Urinary bladder (tissue), 4 donors: ENCODE results near the gene IRF9. TPM values are rescaled to one million over a fixed set of nuclear protein-coding genes. Genes with fewer than 3 reads are reported as not detected.

Experiments used
- DNase-seq: peaks from one replicate; pipeline ENCODE4 v3.0.0-alpha.2; 2015; ENCODE audit errors: extremely low spot score
- H3K27ac ChIP-seq: one replicate; pipeline ENCODE4 v1.5.1; 2013; ENCODE audit warnings: low read depth, mild to moderate bottlenecking, moderate library complexity
- H3K36me3 ChIP-seq: one replicate; pipeline ENCODE4 v1.6.1; 2013; ENCODE audit warnings: mild to moderate bottlenecking, moderate library complexity; ENCODE audit not compliant: insufficient read depth
- H3K4me1 ChIP-seq: one replicate; pipeline ENCODE4 v1.6.1; 2013; ENCODE audit warnings: mild to moderate bottlenecking, moderate library complexity; ENCODE audit not compliant: insufficient read depth
- H3K4me3 ChIP-seq: one replicate; pipeline ENCODE4 v1.5.1; 2013; ENCODE audit warnings: low read depth, low read length
- WGBS: extraction: QIAGEN DNeasy Blood & Tissue Kit; methylation state at CpG from one replicate; pipeline ENCODE4 v1.1.7; 2013; 5-methylcytosine and 5-hydroxymethylcytosine counted together
- polyA plus RNA-seq: library from polyadenylated mRNA; stranded (reverse); fragments of 200-250 nt; gene quantifications from one replicate; pipeline ENCODE4 v1.2.3, GENCODE V29; 2013
- total RNA-seq: library from RNA; depleted of rRNA; stranded (reverse); fragments of >200 nt; gene quantifications from one replicate; pipeline ENCODE4 v1.2.3, GENCODE V29; 2014
- donor health status: healthy with polysubstance abuse.
- donor health status: healthy.

The IRF9 gene
- total and polyA plus RNA-seq, 2 donors, result 56.8 to 106 TPM

- Histone ChIP-seq H3K4me3 (peak overlapping the region; percentile 95), H3K4me1 (no peaks in the 10 kb centered on the region), H3K36me3 (peaks cover 1% of the 10 kb centered on the region), H3K27ac (peak overlapping the region; percentile 81)
- no peak for DNase-seq
- 39% methylated on average over 13 of the region's 13 CpGs for WGBS
These were observed 24.2 kb upstream of the IRF9 start for GRCh38 chr14:24136684-24137528.

DNA sequence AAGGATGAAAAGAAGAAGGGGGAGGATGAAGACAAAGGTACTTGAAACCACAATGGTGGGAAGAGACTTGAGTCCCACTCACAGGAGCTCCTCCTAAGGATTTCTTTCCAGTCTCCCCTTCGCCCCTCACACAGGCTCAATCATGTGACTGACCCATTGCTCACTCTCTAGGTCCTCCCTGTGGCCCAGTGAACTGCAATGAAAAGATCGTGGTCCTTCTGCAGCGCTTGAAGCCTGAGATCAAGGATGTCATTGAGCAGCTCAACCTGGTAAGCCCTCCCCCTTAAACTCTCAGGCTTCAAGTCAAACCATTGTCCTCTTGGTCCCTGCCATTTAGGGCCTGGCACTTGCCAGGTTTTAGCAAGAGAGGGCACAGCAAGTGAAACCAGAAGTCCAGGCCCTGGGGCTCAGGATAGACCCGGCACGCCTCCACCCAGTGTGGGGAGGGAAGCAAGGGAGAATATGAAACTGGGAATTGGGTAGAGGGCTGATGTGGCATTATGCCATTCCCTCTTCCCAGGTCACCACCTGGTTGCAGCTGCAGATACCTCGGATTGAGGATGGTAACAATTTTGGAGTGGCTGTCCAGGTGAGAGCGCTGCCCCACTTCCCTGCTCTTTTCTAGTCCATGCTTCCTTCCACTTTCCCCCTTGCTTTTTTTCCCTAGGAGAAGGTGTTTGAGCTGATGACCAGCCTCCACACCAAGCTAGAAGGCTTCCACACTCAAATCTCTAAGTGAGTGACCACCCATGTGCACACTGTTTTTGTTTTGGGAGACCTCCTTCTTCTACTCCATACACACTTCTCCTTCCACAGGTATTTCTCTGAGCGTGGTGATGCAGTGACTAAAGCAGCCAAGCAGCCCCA lies 23.3 kb upstream of the IRF9 start:
- WGBS, result 86% methylated on average over 8 of the region's 8 CpGs
- DNase-seq, result no peak
- Histone ChIP-seq H3K4me1 (no peaks in the 10 kb centered on the region), H3K36me3 (peaks cover 1% of the 10 kb centered on the region), H3K27ac (no peak overlapping the region), H3K4me3 (no peak overlapping the region)

DNA sequence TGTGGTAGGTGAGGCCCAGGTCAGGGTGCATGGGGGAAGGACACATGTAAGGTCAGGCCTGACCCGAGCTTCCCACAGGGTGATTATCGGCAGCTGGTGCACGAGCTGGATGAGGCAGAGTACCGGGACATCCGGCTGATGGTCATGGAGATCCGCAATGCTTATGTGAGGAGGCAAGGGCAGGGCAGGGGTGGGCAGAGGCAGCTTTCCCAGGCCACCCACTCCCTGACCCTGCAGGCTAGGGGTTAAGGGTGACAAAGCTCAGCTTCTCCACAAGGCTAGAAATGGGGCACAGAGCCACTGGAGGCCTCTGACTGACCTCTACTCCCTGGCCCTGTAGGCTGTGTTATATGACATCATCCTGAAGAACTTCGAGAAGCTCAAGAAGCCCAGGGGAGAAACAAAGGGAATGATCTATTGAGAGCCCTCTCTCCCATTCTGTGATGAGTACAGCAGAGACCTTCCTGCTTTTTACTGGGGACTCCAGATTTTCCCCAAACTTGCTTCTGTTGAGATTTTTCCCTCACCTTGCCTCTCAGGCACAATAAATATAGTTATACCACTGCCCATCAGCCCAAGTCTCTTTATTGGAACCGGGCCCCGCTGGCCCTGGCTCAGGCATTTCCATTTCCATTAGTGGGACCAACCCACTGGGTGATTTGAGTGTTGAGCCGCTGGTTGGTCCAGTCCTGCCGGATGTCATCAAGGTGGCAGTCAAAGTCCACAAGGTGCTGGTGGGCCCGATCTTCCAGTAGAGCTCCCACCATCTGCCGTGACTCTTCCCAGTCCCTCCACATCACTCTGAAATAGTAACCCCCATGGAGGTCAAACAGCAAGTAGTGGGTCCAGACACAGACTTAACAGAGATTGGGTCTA lies 22.4 kb upstream of the IRF9 start:
- H3K4me1 ChIP-seq, result no peaks in the 10 kb centered on the region
- WGBS, result 83% methylated on average over 13 of the region's 13 CpGs
- peaks cover 1% of the 10 kb centered on the region for H3K36me3 ChIP-seq
- no peak overlapping the region for H3K4me3 ChIP-seq
- DNase-seq, result no peak
- no peak overlapping the region for H3K27ac ChIP-seq

GRCh38 chr14:24139272-24139934 lies 21.7 kb upstream of the IRF9 start:
- Histone ChIP-seq H3K4me1 (no peaks in the 10 kb centered on the region), H3K4me3 (no peak overlapping the region)
- WGBS, result 93% methylated on average over 9 of the region's 9 CpGs

DNA sequence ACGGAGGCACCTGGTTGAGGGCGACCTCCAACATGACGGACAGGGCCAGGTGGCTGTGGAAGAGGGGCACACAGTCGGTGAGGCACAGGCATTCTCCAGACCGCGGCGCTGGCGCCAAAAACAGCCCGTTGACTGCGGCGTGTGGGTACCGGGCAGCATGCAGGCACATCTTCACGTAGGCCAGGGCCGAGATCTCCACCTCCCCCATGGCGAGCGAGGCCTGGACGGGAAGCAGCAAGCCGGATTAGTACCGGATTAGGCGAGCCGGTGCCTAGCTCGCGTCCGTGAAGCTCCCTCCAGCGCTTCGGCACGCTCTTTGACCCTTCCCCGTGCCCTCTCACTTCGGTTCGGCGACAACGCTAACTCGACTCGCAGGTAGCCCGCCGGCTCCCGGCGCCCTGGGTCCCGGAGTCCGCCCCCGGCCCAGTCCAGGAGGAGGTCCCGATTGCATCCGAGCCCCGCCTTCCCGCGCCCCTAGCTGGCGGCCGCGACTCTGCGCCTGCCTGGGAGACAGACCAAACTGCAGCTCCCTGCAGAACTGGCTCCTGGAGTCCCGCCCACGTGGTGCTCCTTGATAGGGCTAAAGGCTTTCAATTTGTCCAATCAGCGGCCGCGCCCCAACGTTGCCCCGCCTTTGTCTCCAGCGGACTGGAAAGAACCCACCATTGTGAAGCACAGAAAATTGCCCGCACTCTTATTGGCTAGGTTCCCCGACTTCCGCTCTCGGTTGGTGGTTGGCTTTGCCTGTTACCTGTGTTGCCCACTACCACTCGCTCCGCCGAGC lies 19.8 kb upstream of the IRF9 start, which contains the start of gene EMC9:
TSS of gene EMC9 (minus strand) at position 495 of the 784 bp plus-strand sequence. CDS start at position 208, 287 bp downstream.
- Histone ChIP-seq H3K4me1 (no peaks in the 10 kb centered on the region), H3K27ac (peak within 1 kb of the TSS; percentile 77), H3K4me3 (peak within 1 kb of the TSS; percentile 54), H3K36me3 (peaks cover 1% of the 10 kb centered on the region)
- WGBS, result under 1% methylated on average over 65 of the region's 65 CpGs
- peak; percentile 99 for DNase-seq

More at GRCh38 chr14:24139272-24139934, 21.7 kb upstream of the IRF9 start:
- Histone ChIP-seq H3K27ac (no peak overlapping the region), H3K36me3 (peaks cover 1% of the 10 kb centered on the region)
- no peak for DNase-seq

- Histone ChIP-seq H3K4me1 (no peaks in the 10 kb centered on the region), H3K36me3 (no peaks in the 10 kb centered on the region), H3K27ac (no peak overlapping the region), H3K4me3 (no peak overlapping the region)
- WGBS, result 94% methylated on average over 2 of the region's 2 CpGs
- DNase-seq, result no peak
These were observed 17.6 kb upstream of the IRF9 start for GRCh38 chr14:24143511-24143910.

DNA sequence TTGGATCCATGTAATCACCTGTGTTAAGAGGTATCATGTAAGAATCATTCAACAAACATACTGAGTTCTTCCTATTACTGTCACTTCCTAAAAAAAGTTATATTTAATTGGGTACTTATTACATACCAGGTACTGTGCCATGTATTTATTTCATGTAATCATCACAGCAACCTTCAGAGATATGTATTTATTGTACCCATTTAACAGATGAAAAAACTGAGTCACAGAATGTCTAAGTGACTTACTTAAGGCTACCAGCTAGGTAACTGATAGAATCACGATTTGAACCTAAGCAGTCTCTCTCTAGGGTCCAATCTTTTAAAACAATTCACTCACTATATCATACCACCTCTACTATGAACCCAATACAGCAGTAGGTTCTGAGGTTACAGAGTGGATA lies 16.6 kb upstream of the IRF9 start:
- 94% methylated on average over 1 of the region's 1 CpG for WGBS
- Histone ChIP-seq H3K27ac (no peak overlapping the region), H3K36me3 (no peaks in the 10 kb centered on the region), H3K4me3 (no peak overlapping the region), H3K4me1 (no peaks in the 10 kb centered on the region)
- DNase-seq, result no peak

- H3K27ac ChIP-seq, result no peak overlapping the region
- no peaks in the 10 kb centered on the region for H3K4me1 ChIP-seq
- 91% methylated on average over 2 of the region's 2 CpGs for WGBS
These were observed 15.8 kb upstream of the IRF9 start for GRCh38 chr14:24145219-24145618.

DNA sequence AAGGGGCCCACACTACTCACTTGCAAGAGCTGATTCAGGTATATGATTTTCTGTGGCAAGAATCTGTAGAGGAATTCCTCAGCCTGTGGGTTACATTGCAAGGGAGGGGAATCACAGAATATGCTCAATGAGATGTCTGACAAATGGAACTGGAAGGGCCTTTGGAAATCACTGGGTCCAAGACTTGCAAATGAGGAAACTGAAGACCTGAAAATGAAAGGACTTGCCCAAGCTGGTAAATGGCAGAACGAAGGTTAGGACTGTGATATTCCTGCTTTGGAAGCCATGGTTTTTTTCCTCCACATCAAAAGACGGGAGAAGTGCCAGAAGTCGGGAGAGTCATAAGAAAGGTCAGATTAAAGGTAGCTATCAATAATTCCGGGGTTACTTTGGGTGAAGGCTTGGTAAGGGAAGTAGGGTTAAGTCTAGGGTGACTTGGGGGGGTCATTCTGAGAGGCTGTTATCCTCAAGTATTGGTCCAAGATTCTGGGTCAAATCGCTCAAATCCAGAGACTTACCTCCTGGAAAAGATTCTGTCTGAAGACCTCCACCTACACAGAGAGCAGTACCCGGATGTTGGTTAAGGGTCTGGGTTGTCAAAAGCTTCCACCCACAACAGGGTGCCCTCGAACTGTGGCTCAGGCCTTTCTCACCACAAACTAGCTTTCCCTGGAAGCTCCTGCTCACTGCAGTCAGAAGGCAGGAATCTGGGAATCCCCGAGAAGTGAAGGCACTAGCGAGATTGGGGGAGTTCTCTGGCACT lies 15.2 kb upstream of the IRF9 start:
- H3K4me1 ChIP-seq, result no peaks in the 10 kb centered on the region
- peaks cover 4% of the 10 kb centered on the region for H3K36me3 ChIP-seq
- peak overlapping the region; percentile 56 for H3K4me3 ChIP-seq
- DNase-seq, result no peak
- WGBS, result 18% methylated on average over 9 of the region's 9 CpGs
- H3K27ac ChIP-seq, result peak overlapping the region; percentile 87

More at GRCh38 chr14:24145219-24145618, 15.8 kb upstream of the IRF9 start:
- no peaks in the 10 kb centered on the region for H3K36me3 ChIP-seq
- no peak for DNase-seq
- no peak overlapping the region for H3K4me3 ChIP-seq

GRCh38 chr14:24146453-24146977 lies 14.6 kb upstream of the IRF9 start, which contains the start of gene PSME2:
PSME2 (minus strand) TSS chr14:24146610; CDS start chr14:24146581, 29 bp downstream.
- peak within 1 kb of the TSS; percentile 74 for H3K4me3 ChIP-seq
- H3K4me1 ChIP-seq, result no peaks in the 10 kb centered on the region
- WGBS, result under 1% methylated on average over 25 of the region's 25 CpGs
- peak within 1 kb of the TSS; percentile 87 for H3K27ac ChIP-seq
- H3K36me3 ChIP-seq, result peaks cover 4% of the 10 kb centered on the region
- peak; percentile 89 for DNase-seq

GRCh38 chr14:24146978-24147760 lies 13.9 kb upstream of the IRF9 start, which contains the start of gene RNF31:
RNF31 (plus strand) TSS chr14:24147498; CDS start chr14:24147699, 201 bp downstream.
- Histone ChIP-seq H3K4me3 (peak within 1 kb of the TSS; percentile 74), H3K27ac (peak within 1 kb of the TSS; percentile 87), H3K36me3 (peaks cover 4% of the 10 kb centered on the region), H3K4me1 (no peaks in the 10 kb centered on the region)
- under 1% methylated on average over 57 of the region's 57 CpGs for WGBS
- DNase-seq, result peak; percentile 97
